Amniotic stem cell (primary cell): ENCODE data around the gene C1QTNF6.
"Not testable (repeated sequence)": the region's sequence is repeated elsewhere in the genome, so short reads cannot be mapped to it uniquely, and the experiment has no call there.

Source experiments
- DNase-seq: peaks from one replicate; lab custom pipeline; 2025; lab: John Stamatoyannopoulos, UW

The C1QTNF6 gene

GRCh38 chr22:37187891-37188761 lies at the start of gene C1QTNF6:
C1QTNF6 (minus strand) TSS chr22:37188247; CDS start chr22:37188213, 34 bp downstream.
- no peak for DNase-seq

- no peak for DNase-seq
Measured at GRCh38 chr22:37235897-37236607, 48.0 kb upstream of the C1QTNF6 start.

GRCh38 chr22:37234736-37235711 lies 47.0 kb upstream of the C1QTNF6 start:
- DNase-seq = no peak

- no peak for DNase-seq
Measured at GRCh38 chr22:37233751-37234631, 45.9 kb upstream of the C1QTNF6 start.

- DNase-seq = not testable (repeated sequence)
Measured at GRCh38 chr22:37233371-37233750, 45.3 kb upstream of the C1QTNF6 start.

- DNase-seq = no peak
Measured at GRCh38 chr22:37232140-37232998, 44.3 kb upstream of the C1QTNF6 start.

- no peak for DNase-seq
Measured at GRCh38 chr22:37231406-37232139, 43.5 kb upstream of the C1QTNF6 start.

GRCh38 chr22:37230673-37231405 lies 42.8 kb upstream of the C1QTNF6 start:
- no peak for DNase-seq

GRCh38 chr22:37229805-37230672 lies 42.0 kb upstream of the C1QTNF6 start:
- no peak for DNase-seq

- no peak for DNase-seq
Measured at GRCh38 chr22:37229012-37229804, 41.2 kb upstream of the C1QTNF6 start.

GRCh38 chr22:37228106-37229011 lies 40.3 kb upstream of the C1QTNF6 start:
- DNase-seq = no peak

GRCh38 chr22:37226514-37226913 lies 38.5 kb upstream of the C1QTNF6 start:
- no peak for DNase-seq

- DNase-seq = no peak
Measured at GRCh38 chr22:37226087-37226486, 38.0 kb upstream of the C1QTNF6 start.

- DNase-seq = no peak
Measured at GRCh38 chr22:37225481-37225880, 37.4 kb upstream of the C1QTNF6 start.

- DNase-seq = no peak
Measured at GRCh38 chr22:37224757-37225420, 36.8 kb upstream of the C1QTNF6 start.
